GM19240 (cell line): Measurements from ENCODE around the gene CDIPT.
A peak's percentile ranks its signal among the peaks of the same experiment; 100 is the strongest.

Source experiments
- DNase-seq: peaks from one replicate; pipeline ENCODE4 v3.0.0; 2011; ENCODE audit warnings: low spot score; ENCODE audit not compliant: insufficient read length

The CDIPT gene

GRCh38 chr16:29831490-29831889, 31.5 kb downstream of the CDIPT start:
- no peak for DNase-seq

- no peak for DNase-seq
Observed at GRCh38 chr16:29830774-29831173, 32.3 kb downstream of the CDIPT start.

GRCh38 chr16:29826342-29826695, 36.7 kb downstream of the CDIPT start:
- DNase-seq: no peak

- no peak for DNase-seq
Observed at GRCh38 chr16:29825145-29826044, 37.6 kb downstream of the CDIPT start.

- no peak for DNase-seq
Observed at GRCh38 chr16:29824589-29825144, 38.4 kb downstream of the CDIPT start.

GRCh38 chr16:29821643-29822115, 41.3 kb downstream of the CDIPT start:
- DNase-seq: no peak

GRCh38 chr16:29820730-29821642, 42.0 kb downstream of the CDIPT start:
- no peak for DNase-seq

- DNase-seq: no peak
Observed at GRCh38 chr16:29820271-29820701, 42.7 kb downstream of the CDIPT start, which contains the start of gene MVP. Gene MVP (plus strand): TSS chr16:29820462. CDS start chr16:29830550, 10,088 bp downstream.

GRCh38 chr16:29819506-29819905, 43.5 kb downstream of the CDIPT start:
- DNase-seq: no peak

- no peak for DNase-seq
Observed at GRCh38 chr16:29818082-29818481, 44.9 kb downstream of the CDIPT start.

- no peak for DNase-seq
Observed at GRCh38 chr16:29816694-29817441, 46.2 kb downstream of the CDIPT start.

- peak; percentile 89 for DNase-seq
Observed at GRCh38 chr16:29815793-29816693, 47.0 kb downstream of the CDIPT start, which contains the start of gene PAGR1. Gene PAGR1 (plus strand): TSS chr16:29816152. CDS start chr16:29816526, 374 bp downstream.

GRCh38 chr16:29815032-29815721, 47.8 kb downstream of the CDIPT start:
- no peak for DNase-seq

- no peak for DNase-seq
Observed at GRCh38 chr16:29814592-29814991, 48.4 kb downstream of the CDIPT start.

GRCh38 chr16:29813644-29814562, 49.1 kb downstream of the CDIPT start:
- no peak for DNase-seq

GRCh38 chr16:29812754-29813643, 50.0 kb downstream of the CDIPT start:
- no peak for DNase-seq
